ENCODE results near the gene CACNA2D4. TPM values are rescaled to one million over a fixed set of nuclear protein-coding genes. Genes with fewer than 3 reads are reported as not detected.

Gene CACNA2D4
- polyA plus RNA-seq, 3 donors, result 17.8 to 87.7 (median 22.1) TPM

- H3K4me3 ChIP-seq (replicated peaks in 1 of 3; ENCODE audit: low read depth in 2 of 3, low read length in 3 of 3), result peak overlapping the region; percentile 77 to 84 (median 79)
- no peaks in the 10 kb centered on the region for H3K9me3 Mint-ChIP-seq
- peaks cover 9% of the 10 kb centered on the region for H3K79me2 ChIP-seq (ENCODE audit: insufficient read depth, low read length)
- H3K27me3 Mint-ChIP-seq (ENCODE audit: low read depth in 3 of 3), result peaks cover 0 to 1% (median 0%) of the 10 kb centered on the region in 3 donors
- H3K27ac Mint-ChIP-seq, result peak overlapping the region; percentile 85 to 94 (median 91)
- intact Hi-C loops (cut with micrococcal nuclease), result loop anchor here (1.0 to 2.0 kb wide), 3 partner anchors 14 to 144 kb away; no protein-coding TSS in a partner anchor
- no peaks in the 10 kb centered on the region for H3K36me3 ChIP-seq (replicated peaks in 1 of 2; ENCODE audit: control insufficient read depth in 1 of 2, insufficient read depth in 2 of 2, low read length in 2 of 2)
- peaks cover 17% of the 10 kb centered on the region for H3K4me1 Mint-ChIP-seq
- H3K4me3 Mint-ChIP-seq, result peak overlapping the region; percentile 81 to 90
- H3K36me3 Mint-ChIP-seq, result peaks cover 7 to 15% of the 10 kb centered on the region in 2 donors
- TF ChIP-seq CTCF (IDR thresholded peaks at IDR 0.05), result no peak
- H2AFZ ChIP-seq (ENCODE audit: insufficient read depth, low read depth, low read length, poor library complexity, severe bottlenecking), result peak overlapping the region; percentile 90
- under 1% methylated on average over 43 of the region's 43 CpGs for WGBS (ENCODE audit: insufficient coverage)
- no peaks in the 10 kb centered on the region for H3K9me3 ChIP-seq (replicated peaks in 1 of 2; ENCODE audit: control insufficient read depth in 1 of 2, insufficient read depth in 1 of 2, low read length in 2 of 2)
- peak overlapping the region; percentile 79 to 95 for H3K27ac ChIP-seq (ENCODE audit: low read depth in 1 of 2, low read length in 2 of 2)
- H4K20me1 ChIP-seq (ENCODE audit: insufficient read depth, low read length), result no peaks in the 10 kb centered on the region
- H3K9ac ChIP-seq (ENCODE audit: insufficient read depth, low read length, poor library complexity, severe bottlenecking), result peak overlapping the region; percentile 94
- peak overlapping the region; percentile 83 for H3K4me2 ChIP-seq (replicated peaks; ENCODE audit: extremely low read depth, low read length, poor library complexity, severe bottlenecking)
- no peaks in the 10 kb centered on the region for H3K27me3 ChIP-seq (ENCODE audit: control insufficient read depth in 2 of 2, insufficient read depth in 2 of 2, low read length in 2 of 2)
- H3K4me1 ChIP-seq (ENCODE audit: control insufficient read depth in 1 of 2, insufficient read depth in 2 of 2, low read length in 2 of 2), result peaks cover 20 to 33% of the 10 kb centered on the region in 2 donors
- DNase-seq, result peak; percentile 43 to 53 (median 50)
These were observed 121.9 kb downstream of the CACNA2D4 start for GRCh38 chr12:1796515-1797010.

GRCh38 chr12:1795785-1796514 is 122.5 kb downstream of the CACNA2D4 start:
- H3K9ac ChIP-seq (ENCODE audit: insufficient read depth, low read length, poor library complexity, severe bottlenecking), result peak overlapping the region; percentile 94
- WGBS (ENCODE audit: insufficient coverage), result 3% methylated on average over 37 of the region's 45 CpGs

More at GRCh38 chr12:1795785-1796514, 122.5 kb downstream of the CACNA2D4 start:
- H3K27ac Mint-ChIP-seq, result peak overlapping the region; percentile 81 to 94 (median 90)
- DNase-seq, result peak; percentile 88 to 90 (median 89)
- no peaks in the 10 kb centered on the region for H3K27me3 Mint-ChIP-seq (ENCODE audit: low read depth in 3 of 3)
- Histone ChIP-seq H3K4me2 (replicated peaks; ENCODE audit: extremely low read depth, low read length, poor library complexity, severe bottlenecking) (peak overlapping the region; percentile 83), H3K27me3 (ENCODE audit: control insufficient read depth in 2 of 2, insufficient read depth in 2 of 2, low read length in 2 of 2) (no peaks in the 10 kb centered on the region), H4K20me1 (ENCODE audit: insufficient read depth, low read length) (no peaks in the 10 kb centered on the region), H3K9me3 (replicated peaks in 1 of 2; ENCODE audit: control insufficient read depth in 1 of 2, insufficient read depth in 1 of 2, low read length in 2 of 2) (no peaks in the 10 kb centered on the region), H3K79me2 (ENCODE audit: insufficient read depth, low read length) (peaks cover 9% of the 10 kb centered on the region), H3K27ac (ENCODE audit: low read depth in 1 of 2, low read length in 2 of 2) (peak overlapping the region; percentile 79 to 95), H3K4me3 (replicated peaks in 1 of 3; ENCODE audit: low read depth in 2 of 3, low read length in 3 of 3) (peak overlapping the region; percentile 77 to 84 (median 79)), H2AFZ (ENCODE audit: insufficient read depth, low read depth, low read length, poor library complexity, severe bottlenecking) (peak overlapping the region; percentile 90), H3K36me3 (replicated peaks in 1 of 2; ENCODE audit: control insufficient read depth in 1 of 2, insufficient read depth in 2 of 2, low read length in 2 of 2) (no peaks in the 10 kb centered on the region), H3K4me1 (ENCODE audit: control insufficient read depth in 1 of 2, insufficient read depth in 2 of 2, low read length in 2 of 2) (peaks cover 20 to 33% of the 10 kb centered on the region in 2 donors)
- peak overlapping the region; percentile 81 to 90 for H3K4me3 Mint-ChIP-seq
- intact Hi-C loops (cut with micrococcal nuclease), result loop anchor here (1.0 to 2.0 kb wide), 3 partner anchors 15 to 145 kb away; no protein-coding TSS in a partner anchor
- H3K4me1 Mint-ChIP-seq, result peaks cover 22% of the 10 kb centered on the region
- peak; percentile 93 for TF ChIP-seq CTCF (IDR thresholded peaks at IDR 0.05)
- peaks cover 7 to 15% of the 10 kb centered on the region in 2 donors for H3K36me3 Mint-ChIP-seq
- H3K9me3 Mint-ChIP-seq, result no peaks in the 10 kb centered on the region
